ENCODE measurements around the gene POLR2A.
"Not testable (repeated sequence)": the region's sequence is repeated elsewhere in the genome, so short reads cannot be mapped to it uniquely, and the experiment has no call there.

POLR2A gene

GRCh38 chr17:7477392-7478275 lies 6.5 kb upstream of the POLR2A start:
- in situ Hi-C loops (cut with HindIII; ENCODE audit: low pct_unique_long_range_greater_than_20kb, low sequenced_read_pairs): no loop called here
- DNase-seq (ENCODE audit: low read depth in 1 of 2, low spot score in 1 of 2): peak; percentile 55 to 77
- TF ChIP-seq JUND (IDR thresholded peaks at IDR 0.05; ENCODE audit: low read depth): no peak

- in situ Hi-C loops (cut with HindIII; ENCODE audit: low pct_unique_long_range_greater_than_20kb, low sequenced_read_pairs): no loop called here
- TF ChIP-seq JUND (IDR thresholded peaks at IDR 0.05; ENCODE audit: low read depth): no peak
- peak; percentile 56 for DNase-seq (ENCODE audit: low read depth in 1 of 2, low spot score in 1 of 2)
These were observed 5.6 kb upstream of the POLR2A start for GRCh38 chr17:7478276-7479212.

GRCh38 chr17:7479213-7480088 lies 4.7 kb upstream of the POLR2A start, which contains the start of gene ZBTB4:
TSS of gene ZBTB4 (minus strand) at chr17:7479631. CDS start at chr17:7466801, 12,830 bp downstream.
- no peak for TF ChIP-seq JUND (IDR thresholded peaks at IDR 0.05; ENCODE audit: low read depth)
- in situ Hi-C loops (cut with HindIII; ENCODE audit: low pct_unique_long_range_greater_than_20kb, low sequenced_read_pairs): no loop called here
- peak; percentile 47 to 56 for DNase-seq (ENCODE audit: low read depth in 1 of 2, low spot score in 1 of 2)

- TF ChIP-seq JUND (IDR thresholded peaks at IDR 0.05; ENCODE audit: low read depth): no peak
- DNase-seq (ENCODE audit: low read depth in 1 of 2, low spot score in 1 of 2): no peak
- in situ Hi-C loops (cut with HindIII; ENCODE audit: low pct_unique_long_range_greater_than_20kb, low sequenced_read_pairs): no loop called here
These were observed 4.1 kb upstream of the POLR2A start for GRCh38 chr17:7480089-7480384.

- DNase-seq (ENCODE audit: low read depth in 1 of 2, low spot score in 1 of 2); in situ Hi-C loops (cut with HindIII; ENCODE audit: low pct_unique_long_range_greater_than_20kb, low sequenced_read_pairs): not testable (repeated sequence)
These were observed 2.9 kb upstream of the POLR2A start, which contains the start of gene SLC35G6 for GRCh38 chr17:7481275-7481674. TSS of gene SLC35G6 (plus strand) at chr17:7481446. CDS start at chr17:7481517, 71 bp downstream.

GRCh38 chr17:7481842-7482741 lies 2.1 kb upstream of the POLR2A start:
- in situ Hi-C loops (cut with HindIII; ENCODE audit: low pct_unique_long_range_greater_than_20kb, low sequenced_read_pairs); DNase-seq (ENCODE audit: low read depth in 1 of 2, low spot score in 1 of 2): not testable (repeated sequence)

GRCh38 chr17:7482742-7483088 lies 1.5 kb upstream of the POLR2A start:
- in situ Hi-C loops (cut with HindIII; ENCODE audit: low pct_unique_long_range_greater_than_20kb, low sequenced_read_pairs); DNase-seq (ENCODE audit: low read depth in 1 of 2, low spot score in 1 of 2): not testable (repeated sequence)

GRCh38 chr17:7483255-7484066 lies 705 bp upstream of the POLR2A start:
- peak; percentile 72 to 92 for DNase-seq (ENCODE audit: low read depth in 1 of 2, low spot score in 1 of 2)
- no peak for TF ChIP-seq JUND (IDR thresholded peaks at IDR 0.05; ENCODE audit: low read depth)
- in situ Hi-C loops (cut with HindIII; ENCODE audit: low pct_unique_long_range_greater_than_20kb, low sequenced_read_pairs): no loop called here

GRCh38 chr17:7484919-7485377 lies 782 bp downstream of the POLR2A start:
- no peak for TF ChIP-seq JUND (IDR thresholded peaks at IDR 0.05; ENCODE audit: low read depth)
- in situ Hi-C loops (cut with HindIII; ENCODE audit: low pct_unique_long_range_greater_than_20kb, low sequenced_read_pairs): no loop called here
- DNase-seq (ENCODE audit: low read depth in 1 of 2, low spot score in 1 of 2): no peak

- no peak for TF ChIP-seq JUND (IDR thresholded peaks at IDR 0.05; ENCODE audit: low read depth)
- DNase-seq (ENCODE audit: low read depth in 1 of 2, low spot score in 1 of 2): no peak
- in situ Hi-C loops (cut with HindIII; ENCODE audit: low pct_unique_long_range_greater_than_20kb, low sequenced_read_pairs): no loop called here
These were observed 2.0 kb downstream of the POLR2A start for GRCh38 chr17:7486181-7486580.

GRCh38 chr17:7490144-7490543 lies 6.0 kb downstream of the POLR2A start:
- no peak for DNase-seq (ENCODE audit: low read depth in 1 of 2, low spot score in 1 of 2)
- in situ Hi-C loops (cut with HindIII; ENCODE audit: low pct_unique_long_range_greater_than_20kb, low sequenced_read_pairs): no loop called here
- no peak for TF ChIP-seq JUND (IDR thresholded peaks at IDR 0.05; ENCODE audit: low read depth)

All from T47D (cell line).